HepG2 (cell line): ENCODE measurements around the gene TTLL8. TPM values are rescaled to one million over a fixed set of nuclear protein-coding genes. Genes with fewer than 3 reads are reported as not detected.

Source experiments
- ATAC-seq: fragments of 200-7000 bp; cut with Tn5 transposase; 3 replicates; pipeline ENCODE4 v1.9.1; 2020; ENCODE audit warnings: mild to moderate bottlenecking, moderate library complexity
- BruUV-seq: library from RNA; stranded (reverse); fragments of 400-500 nt; replicated peaks from 2 replicates; lab custom pipeline; 2021; lab: Mats Ljungman, UMichigan
- CTCF ChIA-PET: fragments of 300-600 bp; formaldehyde crosslinking; extraction: SDS; loops from one replicate; lab custom pipeline; 2021; ENCODE audit warnings: low total read pairs, inconsistent platforms, low intra/inter-chr PET ratio; lab: Yijun Ruan, JAX
- POLR2A ChIA-PET: fragments of 350-600 bp; sonication (Branson Sonifier 250); formaldehyde crosslinking; loops from one replicate; lab custom pipeline; 2020; ENCODE audit warnings: antibody characterized with exemption, inconsistent platforms; lab: Yijun Ruan, JAX
- DNase-seq: peaks from one replicate; pipeline ENCODE4 v3.0.0-alpha.2; 2015; ENCODE audit warnings: low spot score
- FAIRE-seq: peaks from 3 replicates; lab custom pipeline; 2011; peaks lifted over from hg19 to GRCh38; lab: Jason Lieb, UNC
- H2AFZ ChIP-seq: one replicate; pipeline ENCODE4 v1.6.1; 2011; ENCODE audit warnings: low read length, inconsistent platforms
- H3K27ac ChIP-seq: fragments of 300-600 bp; 3 replicates; pipeline ENCODE4 v1.8.0; 2011; ENCODE audit warnings: mixed run types, mild to moderate bottlenecking, mixed read lengths, low read length, inconsistent platforms; ENCODE audit not compliant: insufficient read depth; ENCODE audit errors: extremely low read length
- H3K27me3 ChIP-seq, 2 experiments: fragments of 200-600 bp in 1 of 2; 2 replicates in 1 of 2; 3 replicates in 1 of 2; pipeline versions ENCODE4 v1.6.0 to v1.8.0; 2011; ENCODE audit warnings: low read length in 2 of 2, mild to moderate bottlenecking in 2 of 2, moderate library complexity in 2 of 2, inconsistent platforms in 1 of 2; ENCODE audit not compliant: insufficient read depth in 2 of 2, control insufficient read depth in 1 of 2
- H3K36me3 ChIP-seq, 2 experiments: fragments of 200-600 bp in 1 of 2; replicated peaks in 1 of 2; 2 replicates in 1 of 2; 3 replicates in 1 of 2; pipeline versions ENCODE4 v1.5.1 to v1.8.0; 2011; ENCODE audit warnings: low read length in 2 of 2, inconsistent platforms in 1 of 2; ENCODE audit not compliant: insufficient read depth in 2 of 2, control insufficient read depth in 1 of 2
- H3K4me1 ChIP-seq: 2 replicates; pipeline ENCODE4 v1.5.1; 2012; ENCODE audit warnings: low read length, inconsistent platforms; ENCODE audit not compliant: insufficient read depth
- H3K4me2 ChIP-seq: 2 replicates; pipeline ENCODE4 v1.6.0; 2011; ENCODE audit warnings: low read depth, low read length, inconsistent platforms
- H3K4me3 ChIP-seq, 3 experiments: fragments of 200-600 bp in 1 of 3; sonication (generic), shearing (Covaris generic) in 1 of 3; replicated peaks in 1 of 3; 2 replicates each; pipeline ENCODE4 v1.5.1; 2011 to 2016; ENCODE audit warnings: low read length in 3 of 3, inconsistent platforms in 2 of 3, low read depth in 2 of 3, mild to moderate bottlenecking in 2 of 3, control low read depth in 1 of 3, mixed read lengths in 1 of 3; ENCODE audit not compliant: insufficient read depth in 1 of 3
- H3K79me2 ChIP-seq: one replicate; pipeline ENCODE4 v1.6.1; 2011; ENCODE audit warnings: low read length, inconsistent platforms; ENCODE audit not compliant: insufficient read depth
- H3K9ac ChIP-seq: 2 replicates; pipeline ENCODE4 v1.6.0; 2011; ENCODE audit warnings: mild to moderate bottlenecking, low read depth, low read length, inconsistent platforms; ENCODE audit not compliant: insufficient read depth
- H3K9me3 ChIP-seq: 2 replicates; pipeline ENCODE4 v1.5.1; 2012; ENCODE audit warnings: mild to moderate bottlenecking, low read length
- H4K20me1 ChIP-seq: 2 replicates; pipeline ENCODE4 v1.6.0; 2011; ENCODE audit warnings: inconsistent platforms, mild to moderate bottlenecking, low read length, moderate library complexity; ENCODE audit not compliant: insufficient read depth
- AGO2 ChIP-seq: fragments of 200-400 bp; formaldehyde crosslinking; optimal IDR thresholded peaks from 2 replicates; pipeline ENCODE3; 2017; ENCODE audit warnings: mild to moderate bottlenecking, low read depth, low read length, moderate library complexity
- ELF4 ChIP-seq: sonication (generic); formaldehyde crosslinking; IDR thresholded peaks from 2 replicates; pipeline ENCODE4 v1.5.0; 2020; ENCODE audit warnings: missing genetic modification reagents, mild to moderate bottlenecking, moderate library complexity, borderline replicate concordance
- MAFK ChIP-seq, 2 experiments: IDR thresholded peaks in 1 of 2; conservative IDR thresholded peaks in 1 of 2; 2 replicates each; pipeline ENCODE4 v1.6.1; 2011; ENCODE audit warnings: improper control_type of control experiment in 2 of 2, low read length in 2 of 2
- MTF1 ChIP-seq: sonication (generic); formaldehyde crosslinking; IDR thresholded peaks from 2 replicates; pipeline ENCODE4 v1.5.0; 2020; ENCODE audit warnings: missing genetic modification reagents
- NCOR1 ChIP-seq: fragments of 200-600 bp; sonication (generic); IDR thresholded peaks from 2 replicates; pipeline ENCODE4 v1.7.0; 2017; ENCODE audit warnings: antibody characterized with exemption, low read length, borderline replicate concordance
- TCF7 ChIP-seq: sonication (generic); IDR thresholded peaks from 2 replicates; pipeline ENCODE4 v1.6.1; 2016; ENCODE audit warnings: antibody characterized with exemption, low read depth
- ZNF569 ChIP-seq: sonication (generic); formaldehyde crosslinking; IDR thresholded peaks from 2 replicates; pipeline ENCODE4 v1.5.0; 2020; ENCODE audit warnings: mild to moderate bottlenecking, missing genetic modification reagents, moderate library complexity, borderline replicate concordance
- ZNF576 ChIP-seq: sonication (generic); formaldehyde crosslinking; IDR thresholded peaks from 2 replicates; pipeline ENCODE4 v1.4.0; 2020; ENCODE audit warnings: mild to moderate bottlenecking, missing genetic modification reagents
- ZNF646 ChIP-seq: sonication (generic); formaldehyde crosslinking; IDR thresholded peaks from 2 replicates; pipeline ENCODE4 v1.9.0; 2021; ENCODE audit warnings: mild to moderate bottlenecking, missing genetic modification reagents
- WGBS: methylation state at CpG from one replicate; pipeline ENCODE4 v1.1.6; 2017; ENCODE audit warnings: low lambda C conversion rate; 5-methylcytosine and 5-hydroxymethylcytosine counted together
- in situ Hi-C: cut with HindIII; loops from 2 replicates; pipeline ENCODE4 v1.10.0; 2017; ENCODE audit warnings: low pct_unique_long_range_greater_than_20kb; ENCODE audit not compliant: extremely low pct_ligation_motif_present
- intact Hi-C: fragments of 100-400 bp; cut with micrococcal nuclease; formaldehyde crosslinking; loops from one replicate; pipeline ENCODE4 v1.10.0; 2022; ENCODE audit not compliant: unreplicated experiment
- polyA plus RNA-seq, 8 experiments: library from polyadenylated mRNA; depleted of rRNA in 3 of 8; stranded (reverse) in 7 of 8; unstranded in 1 of 8; fragments of >200 nt; fragmentation: Illumina TruSeq in 4 of 8; extraction: Trizol in 4 of 8; gene quantifications; 2 replicates each; pipeline versions ENCODE4 v1.2.1 to v1.2.3, GENCODE V29; 2011 to 2016; ENCODE audit warnings: low read depth in 4 of 8, missing spikeins in 1 of 8, mixed read lengths in 1 of 8; ENCODE audit not compliant: insufficient read depth in 1 of 8
- total RNA-seq, 5 experiments: library from RNA; depleted of rRNA; stranded (reverse); fragments of >200 nt; fragmentation: Illumina TruSeq; extraction: Trizol; gene quantifications; 2 replicates each; pipeline ENCODE4 v1.2.3, GENCODE V29; 2016; ENCODE audit warnings: low read depth in 1 of 5

The TTLL8 gene
- total and polyA plus RNA-seq, 2 of the 13 experiments (the other 11 are each of a cell fraction or from before 2014, with no cell fraction given) = not detected

- TF ChIP-seq ZNF646 (CRISPR knock-in tag) = 0 out of 2 replicates have a peak, but pooled peaks have one; percentile 49
These were observed 78.4 kb downstream of the TTLL8 start (continued) for GRCh38 chr22:49979587-49980264.

- FAIRE-seq (no peak), DNase-seq (no peak), ATAC-seq (no peak)
- H3K4me3 ChIP-seq = no peak overlapping the region
- H3K9ac ChIP-seq = no peak overlapping the region
- H3K27me3 ChIP-seq = no peaks in the 10 kb centered on the region
- peaks cover 11% of the 10 kb centered on the region for H3K4me1 ChIP-seq
- H3K79me2 ChIP-seq = no peaks in the 10 kb centered on the region
- H4K20me1 ChIP-seq = no peaks in the 10 kb centered on the region
- POLR2A ChIA-PET = interaction anchor here (1.2 to 1.6 kb wide), 2 partner anchors 11 to 41 kb away, joined by 3 to 5 read pairs; no protein-coding TSS in a partner anchor
- intact Hi-C loops (no loop called here), in situ Hi-C loops (no loop called here)
- no TSS peak for BruUV-seq
- H3K27ac ChIP-seq = no peak overlapping the region
- H2AFZ ChIP-seq = no peak overlapping the region
- H3K9me3 ChIP-seq = no peaks in the 10 kb centered on the region
- WGBS = 66% methylated on average over 14 of the region's 14 CpGs
- TF ChIP-seq NCOR1 (no peak), ZNF576 (no peak), ELF4 (CRISPR knock-in tag) (no peak), TCF7 (no peak), AGO2 (no peak), ZNF569 (no peak), MAFK (conservative IDR thresholded peaks at IDR 0.05 in 1 of 2, IDR thresholded peaks at IDR 0.05 in 1 of 2; ENCODE audit: low read length in 2 of 2) (no peak), MTF1 (no peak)
- CTCF ChIA-PET = no interaction called here
- H3K4me2 ChIP-seq = no peak overlapping the region
- H3K36me3 ChIP-seq = no peaks in the 10 kb centered on the region
These were observed 80.5 kb downstream of the TTLL8 start for GRCh38 chr22:49977578-49977977.
